ENCODE measurements around the gene MYLK4. TPM values are rescaled to one million over a fixed set of nuclear protein-coding genes. Genes with fewer than 3 reads are reported as not detected.

Gene MYLK4
- total RNA-seq, 2 donors from 2014 or later = 0.20 to 0.35 TPM

- TF ChIP-seq CTCF (IDR thresholded peaks at IDR 0.05) = no peak
- Histone ChIP-seq H3K27ac (no peak overlapping the region), H3K27me3 (no peaks in the 10 kb centered on the region), H3K4me3 (no peak overlapping the region), H3K9ac (ENCODE audit: low read depth in 2 of 2, low read length in 2 of 2) (no peak overlapping the region), H3K9me3 (no peaks in the 10 kb centered on the region), H3K4me1 (no peaks in the 10 kb centered on the region), H3K36me3 (no peaks in the 10 kb centered on the region)
- no peak for DNase-seq
- intact Hi-C loops (cut with DNase I) = no loop called here
These were observed 65.7 kb downstream of the MYLK4 start for GRCh38 chr6:2684766-2685754.

GRCh38 chr6:2684103-2684749 is 66.5 kb downstream of the MYLK4 start:
- no peak for DNase-seq
- no peak overlapping the region for H3K27ac ChIP-seq
- TF ChIP-seq CTCF (IDR thresholded peaks at IDR 0.05) = no peak
- H3K9me3 ChIP-seq = no peaks in the 10 kb centered on the region
- no peaks in the 10 kb centered on the region for H3K27me3 ChIP-seq
- no peak overlapping the region for H3K4me3 ChIP-seq
- H3K9ac ChIP-seq (ENCODE audit: low read depth in 2 of 2, low read length in 2 of 2) = no peak overlapping the region
- intact Hi-C loops (cut with DNase I) = no loop called here
- no peaks in the 10 kb centered on the region for H3K4me1 ChIP-seq
- H3K36me3 ChIP-seq = no peaks in the 10 kb centered on the region

- no peak for DNase-seq
- H3K27me3 ChIP-seq = no peaks in the 10 kb centered on the region
- intact Hi-C loops (cut with DNase I) = no loop called here
These were observed 70.3 kb downstream of the MYLK4 start for GRCh38 chr6:2680264-2680922.

GRCh38 chr6:2677080-2677593 is 73.6 kb downstream of the MYLK4 start:
- H3K4me3 ChIP-seq = no peak overlapping the region
- intact Hi-C loops (cut with DNase I) = no loop called here
- no peaks in the 10 kb centered on the region for H3K36me3 ChIP-seq
- H3K9me3 ChIP-seq = no peaks in the 10 kb centered on the region
- H3K4me1 ChIP-seq = no peaks in the 10 kb centered on the region
- TF ChIP-seq CTCF (IDR thresholded peaks at IDR 0.05) = no peak
- H3K27ac ChIP-seq = no peak overlapping the region
- no peak for DNase-seq
- no peak overlapping the region for H3K9ac ChIP-seq (ENCODE audit: low read depth in 2 of 2, low read length in 2 of 2)
- no peaks in the 10 kb centered on the region for H3K27me3 ChIP-seq

More at GRCh38 chr6:2680264-2680922, 70.3 kb downstream of the MYLK4 start:
- TF ChIP-seq CTCF (IDR thresholded peaks at IDR 0.05) = no peak
- no peak overlapping the region for H3K9ac ChIP-seq (ENCODE audit: low read depth in 2 of 2, low read length in 2 of 2)
- no peak overlapping the region for H3K27ac ChIP-seq
- no peaks in the 10 kb centered on the region for H3K36me3 ChIP-seq
- no peak overlapping the region for H3K4me3 ChIP-seq
- H3K4me1 ChIP-seq = no peaks in the 10 kb centered on the region
- no peaks in the 10 kb centered on the region for H3K9me3 ChIP-seq

- intact Hi-C loops (cut with DNase I) = no loop called here
- Histone ChIP-seq H3K9ac (ENCODE audit: low read depth in 2 of 2, low read length in 2 of 2) (no peak overlapping the region), H3K9me3 (no peaks in the 10 kb centered on the region), H3K27ac (no peak overlapping the region), H3K4me1 (no peaks in the 10 kb centered on the region), H3K36me3 (no peaks in the 10 kb centered on the region), H3K4me3 (no peak overlapping the region), H3K27me3 (no peaks in the 10 kb centered on the region)
- no peak for TF ChIP-seq CTCF (IDR thresholded peaks at IDR 0.05)
- no peak for DNase-seq
These were observed 74.7 kb downstream of the MYLK4 start for GRCh38 chr6:2676048-2676447.
